HEK293T (cell line): ENCODE results near the gene CXCL14.

Experiments
- CTCF ChIA-PET: fragments of 350-600 bp; formaldehyde crosslinking; extraction: SDS; loops from one replicate; lab custom pipeline; 2021; ENCODE audit warnings: antibody characterized with exemption, inconsistent platforms; lab: Yijun Ruan, JAX
- POLR2A ChIA-PET: fragments of 350-600 bp; formaldehyde crosslinking; extraction: SDS; loops from one replicate; lab custom pipeline; 2020; ENCODE audit warnings: antibody characterized with exemption, inconsistent platforms; lab: Yijun Ruan, JAX
- DNase-seq: peaks from one replicate; pipeline ENCODE4 v3.0.0; 2012; ENCODE audit warnings: mixed read lengths; ENCODE audit errors: extremely low spot score
- ARNT ChIP-seq: fragments of 450-650 bp; IDR thresholded peaks from 2 replicates; pipeline ENCODE4 v1.6.1; 2017; ENCODE audit warnings: mild to moderate bottlenecking
- BHLHE40 ChIP-seq: fragments of 450-650 bp; IDR thresholded peaks from 2 replicates; pipeline ENCODE4 v1.6.1; 2016; ENCODE audit warnings: mild to moderate bottlenecking, moderate library complexity, borderline replicate concordance
- CTBP1 ChIP-seq: fragments of 450-650 bp; IDR thresholded peaks from 2 replicates; pipeline ENCODE4 v1.6.1; 2016; ENCODE audit warnings: borderline replicate concordance
- ELF4 ChIP-seq: fragments of 450-650 bp; IDR thresholded peaks from 2 replicates; pipeline ENCODE4 v1.6.1; 2017; ENCODE audit warnings: antibody characterized with exemption
- FOXA1 ChIP-seq: fragments of 450-650 bp; IDR thresholded peaks from 2 replicates; pipeline ENCODE4 v1.6.1; 2016; ENCODE audit warnings: mild to moderate bottlenecking
- FOXK2 ChIP-seq: fragments of 450-650 bp; IDR thresholded peaks from 2 replicates; pipeline ENCODE4 v1.6.1; 2016; ENCODE audit warnings: mild to moderate bottlenecking
- FOXM1 ChIP-seq: fragments of 450-650 bp; IDR thresholded peaks from 2 replicates; pipeline ENCODE4 v1.6.1; 2017; ENCODE audit warnings: mild to moderate bottlenecking, borderline replicate concordance
- HDGF ChIP-seq: fragments of 450-650 bp; IDR thresholded peaks from 2 replicates; pipeline ENCODE4 v1.6.1; 2017; ENCODE audit warnings: antibody characterized with exemption, borderline replicate concordance
- L3MBTL2 ChIP-seq: fragments of 450-650 bp; conservative IDR thresholded peaks from 2 replicates; pipeline ENCODE4 v1.6.1; 2016; ENCODE audit warnings: mild to moderate bottlenecking
- LEF1 ChIP-seq: fragments of 450-650 bp; IDR thresholded peaks from 2 replicates; pipeline ENCODE4 v1.6.1; 2017; ENCODE audit warnings: mild to moderate bottlenecking, borderline replicate concordance
- NFRKB ChIP-seq: fragments of 450-650 bp; IDR thresholded peaks from 2 replicates; pipeline ENCODE4 v1.6.1; 2016; ENCODE audit warnings: mild to moderate bottlenecking, moderate library complexity
- SP1 ChIP-seq: fragments of 450-650 bp; IDR thresholded peaks from 2 replicates; pipeline ENCODE4 v1.6.1; 2017
- SUZ12 ChIP-seq: fragments of 450-650 bp; IDR thresholded peaks from 2 replicates; pipeline ENCODE4 v1.6.1; 2016; ENCODE audit warnings: mild to moderate bottlenecking
- TARDBP ChIP-seq: fragments of 450-650 bp; IDR thresholded peaks from 2 replicates; pipeline ENCODE4 v1.6.1; 2016
- ZNF384 ChIP-seq: fragments of 450-650 bp; IDR thresholded peaks from 2 replicates; pipeline ENCODE4 v1.6.1; 2016
- TF ChIP-seq, protein P1 (sequence below): fragments of 450-650 bp; IDR thresholded peaks from 2 replicates; pipeline ENCODE4 v1.6.1; 2016

Gene CXCL14

DNA sequence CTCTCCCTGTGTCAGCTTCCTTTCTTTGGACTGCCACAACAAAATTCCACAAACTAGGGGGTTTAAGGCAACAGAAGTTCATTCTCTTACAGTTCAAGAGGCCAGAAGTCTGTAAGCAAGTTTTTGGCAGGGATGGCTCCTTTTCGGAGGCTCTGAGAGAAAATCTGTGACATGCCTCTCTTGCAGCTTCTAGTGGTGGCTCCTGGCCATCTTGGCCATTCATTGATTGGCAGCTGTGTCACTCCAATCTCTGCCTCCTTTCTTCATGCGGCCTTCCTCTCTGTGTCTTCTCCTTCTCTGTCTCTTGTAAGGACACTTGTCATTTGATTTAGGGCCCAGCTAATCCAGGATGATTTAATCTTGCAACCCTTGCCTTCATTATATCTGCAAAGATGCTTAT lies 41.0 kb downstream of the CXCL14 start:
- no peak for TF ChIP-seq FOXK2
- no peak for TF ChIP-seq BHLHE40
- TF ChIP-seq NFRKB: no peak
- TF ChIP-seq LEF1: no peak
- TF ChIP-seq SUZ12: no peak
- TF ChIP-seq ZNF384: no peak
- TF ChIP-seq TARDBP: no peak
- no peak for TF ChIP-seq L3MBTL2
- no peak for TF ChIP-seq ARNT
- TF ChIP-seq FOXA1: no peak
- TF ChIP-seq, protein P1, sequence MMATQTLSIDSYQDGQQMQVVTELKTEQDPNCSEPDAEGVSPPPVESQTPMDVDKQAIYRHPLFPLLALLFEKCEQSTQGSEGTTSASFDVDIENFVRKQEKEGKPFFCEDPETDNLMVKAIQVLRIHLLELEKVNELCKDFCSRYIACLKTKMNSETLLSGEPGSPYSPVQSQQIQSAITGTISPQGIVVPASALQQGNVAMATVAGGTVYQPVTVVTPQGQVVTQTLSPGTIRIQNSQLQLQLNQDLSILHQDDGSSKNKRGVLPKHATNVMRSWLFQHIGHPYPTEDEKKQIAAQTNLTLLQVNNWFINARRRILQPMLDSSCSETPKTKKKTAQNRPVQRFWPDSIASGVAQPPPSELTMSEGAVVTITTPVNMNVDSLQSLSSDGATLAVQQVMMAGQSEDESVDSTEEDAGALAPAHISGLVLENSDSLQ: no peak
- TF ChIP-seq HDGF: no peak
- TF ChIP-seq SP1: no peak
- no peak for TF ChIP-seq FOXM1
- TF ChIP-seq ELF4: no peak
- TF ChIP-seq CTBP1: no peak
- POLR2A ChIA-PET: no interaction called here
- CTCF ChIA-PET: interaction anchor here (1.0 to 1.1 kb wide), 2 partner anchors 72 to 75 kb away, joined by 5 to 6 read pairs; no protein-coding TSS in a partner anchor
- DNase-seq: no peak

DNA sequence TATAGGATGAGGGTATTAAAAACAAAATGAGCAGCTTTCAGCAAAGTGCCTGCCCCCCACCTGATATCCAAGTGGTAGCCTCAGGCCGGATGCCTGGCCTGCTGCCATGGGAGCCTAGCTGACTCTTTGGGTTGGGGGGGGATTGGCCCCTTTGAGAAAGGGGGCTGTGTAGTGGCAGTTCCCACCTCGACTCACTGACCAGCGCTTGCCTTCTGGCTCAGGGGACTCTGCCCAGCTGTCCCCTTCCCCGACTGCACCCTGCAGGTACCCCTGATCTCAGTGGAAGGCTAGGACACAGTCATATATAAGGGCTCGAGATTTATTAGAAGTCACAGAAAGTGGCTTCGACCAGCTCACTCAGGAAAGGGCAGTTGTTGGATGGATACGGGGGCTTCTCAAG lies 41.5 kb downstream of the CXCL14 start:
- TF ChIP-seq SP1 (no peak), ZNF384 (no peak), LEF1 (no peak), FOXM1 (no peak), ELF4 (no peak), HDGF (no peak), CTBP1 (no peak), L3MBTL2 (no peak), FOXK2 (no peak), FOXA1 (no peak), BHLHE40 (no peak), NFRKB (no peak), TARDBP (no peak), ARNT (no peak)
- TF ChIP-seq, protein P1: no peak
- ChIA-PET POLR2A (no interaction called here), CTCF (interaction anchor here (1.0 to 1.1 kb wide), 2 partner anchors 71 to 75 kb away, joined by 5 to 6 read pairs; no protein-coding TSS in a partner anchor)
- DNase-seq: peak; percentile 3

DNA sequence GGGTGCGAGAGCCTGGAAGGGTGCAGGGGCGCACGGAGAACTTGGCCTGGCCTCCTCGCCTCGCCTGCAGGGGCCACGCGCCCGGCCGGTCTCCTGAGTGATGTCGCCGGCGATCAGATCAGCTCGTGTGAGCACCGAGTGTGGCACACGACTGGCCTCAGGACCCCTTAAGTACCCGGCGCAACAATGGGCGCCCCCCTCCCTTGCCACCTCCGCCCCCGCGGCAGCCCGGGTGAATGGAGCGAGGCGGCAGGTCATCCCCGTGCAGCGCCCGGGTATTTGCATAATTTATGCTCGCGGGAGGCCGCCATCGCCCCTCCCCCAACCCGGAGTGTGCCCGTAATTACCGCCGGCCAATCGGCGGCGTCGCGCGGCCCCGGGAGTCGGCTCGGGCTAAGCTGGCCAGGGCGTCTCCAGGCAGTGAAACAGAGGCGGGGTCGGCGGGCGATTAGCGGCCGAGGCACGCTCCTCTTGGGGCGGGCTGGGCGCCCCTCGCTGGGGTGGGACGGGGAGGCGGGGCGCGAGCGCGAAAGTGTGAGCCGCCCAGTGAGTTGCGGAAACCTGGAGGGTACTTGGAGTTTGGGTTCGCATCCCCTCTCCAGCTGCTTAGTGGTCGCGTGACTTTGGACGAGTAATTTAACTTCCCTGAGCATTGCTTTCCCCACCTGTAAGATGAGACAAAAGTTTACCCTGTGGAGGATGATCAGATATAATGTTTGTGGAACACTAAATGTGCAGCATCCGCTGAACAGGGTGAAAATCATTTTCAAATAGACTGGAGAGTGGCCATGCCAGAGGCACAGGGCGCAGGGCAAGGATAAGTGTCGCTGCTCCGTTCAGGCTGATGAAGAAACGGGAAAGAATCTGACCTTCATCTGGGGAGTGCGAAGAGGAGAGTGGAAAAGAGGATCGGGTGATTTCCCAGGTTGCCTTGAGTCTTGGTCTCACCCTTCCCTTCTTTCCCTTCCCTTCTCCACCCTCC lies 42.7 kb downstream of the CXCL14 start, which contains the start of gene NEUROG1:
NEUROG1 (minus strand) TSS at position 145 of the 982 bp plus-strand sequence. CDS start 274 bp downstream, outside the sequence.
- CTCF ChIA-PET: interaction anchor here (1.3 kb wide), 1 partner anchor 15 kb away, joined by 8 read pairs; no protein-coding TSS in a partner anchor
- TF ChIP-seq FOXM1 (no peak), L3MBTL2 (peak; percentile 63)
- POLR2A ChIA-PET: interaction anchor here (0.8 kb wide), 1 partner anchor 14 kb away, joined by 3 read pairs; no protein-coding TSS in a partner anchor
- DNase-seq: peak; percentile 72

DNA sequence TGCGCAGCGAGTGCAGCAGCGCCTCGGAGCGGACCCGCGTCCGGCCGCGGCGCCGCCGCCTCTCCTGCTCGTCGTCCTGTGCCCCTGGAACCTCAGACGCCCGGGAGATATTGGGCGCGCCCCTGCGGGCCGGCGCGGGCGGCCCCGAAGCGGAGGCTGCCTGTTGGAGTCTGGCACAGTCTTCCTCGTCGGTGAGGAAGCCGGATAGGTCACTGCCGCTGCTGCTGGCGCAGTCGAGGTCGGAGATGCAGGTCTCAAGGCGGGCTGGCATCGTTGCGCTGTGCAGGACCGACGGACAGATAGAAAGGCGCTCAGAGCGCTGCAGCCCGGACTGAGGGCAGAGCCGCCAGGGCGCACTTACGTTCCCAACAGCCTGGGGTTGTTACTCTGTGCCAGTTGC lies 43.4 kb downstream of the CXCL14 start:
- CTCF ChIA-PET: no interaction called here
- no peak for DNase-seq
- POLR2A ChIA-PET: no interaction called here
- no peak for TF ChIP-seq ZNF384
- no peak for TF ChIP-seq LEF1
- no peak for TF ChIP-seq CTBP1
- TF ChIP-seq ELF4: no peak
- no peak for TF ChIP-seq SUZ12
- TF ChIP-seq FOXK2: no peak
- TF ChIP-seq, protein P1: no peak
- TF ChIP-seq BHLHE40: no peak
- TF ChIP-seq L3MBTL2: no peak
- no peak for TF ChIP-seq TARDBP
- no peak for TF ChIP-seq SP1

DNA sequence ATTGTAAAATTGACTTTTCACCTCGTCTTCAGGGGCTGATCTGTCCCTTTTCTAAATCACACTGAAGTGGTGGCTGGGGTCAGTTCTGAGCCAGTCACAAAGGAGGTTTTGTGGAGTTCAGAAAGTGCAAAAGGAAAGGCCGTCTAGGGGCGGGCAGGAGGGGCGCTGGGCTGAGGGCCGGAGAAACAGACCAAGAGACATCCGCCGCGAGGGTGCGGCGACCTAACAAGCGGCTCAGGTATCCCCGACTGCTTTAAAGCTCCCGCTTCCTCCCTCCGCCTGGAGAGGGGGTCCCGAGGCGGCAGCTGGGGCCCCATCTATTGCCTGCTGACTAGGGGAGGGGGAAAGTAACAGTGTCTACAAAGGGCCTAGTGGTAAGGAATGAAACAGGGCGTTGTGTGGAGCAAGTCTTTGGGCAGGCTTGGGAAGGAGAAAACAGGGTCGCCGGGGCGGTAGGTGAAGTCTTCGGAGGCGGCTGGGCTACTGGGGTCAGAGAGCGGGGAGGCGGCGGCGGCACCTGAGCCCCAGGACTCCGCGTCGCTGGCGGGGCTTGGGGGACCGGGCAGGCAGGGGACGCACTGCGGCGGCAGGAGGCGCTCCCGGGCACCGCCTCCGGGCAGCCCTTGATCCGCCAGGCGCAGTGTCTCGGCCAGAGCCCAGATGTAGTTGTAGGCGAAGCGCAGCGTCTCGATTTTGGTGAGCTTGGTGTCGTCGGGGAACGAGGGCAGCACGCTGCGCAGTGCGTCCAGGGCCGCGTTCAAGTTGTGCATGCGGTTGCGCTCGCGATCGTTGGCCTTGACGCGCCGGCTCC lies 44.0 kb downstream of the CXCL14 start:
- ChIA-PET CTCF (interaction anchor here (1.1 kb wide), 2 partner anchors 33 to 68 kb away, joined by 4 to 5 read pairs; no protein-coding TSS in a partner anchor), POLR2A (no interaction called here)
- no peak for DNase-seq
- TF ChIP-seq FOXK2: no peak
- no peak for TF ChIP-seq HDGF
- no peak for TF ChIP-seq SUZ12
- no peak for TF ChIP-seq TARDBP
- no peak for TF ChIP-seq FOXA1
- no peak for TF ChIP-seq ELF4
